NCI-H146 (cell line): ENCODE data around the gene OBP2B.
"Not testable (repeated sequence)": the region's sequence is repeated elsewhere in the genome, so short reads cannot be mapped to it uniquely, and the experiment has no call there.

Experiments
- DNase-seq: peaks from one replicate; lab custom pipeline; 2025; lab: John Stamatoyannopoulos, UW

The OBP2B gene

GRCh38 chr9:133221177-133221809 is 12.2 kb upstream of the OBP2B start:
- no peak for DNase-seq

GRCh38 chr9:133218049-133218975 is 9.3 kb upstream of the OBP2B start:
- not testable (repeated sequence) for DNase-seq

- DNase-seq: not testable (repeated sequence)
Observed at GRCh38 chr9:133217333-133217988, 8.4 kb upstream of the OBP2B start.

- DNase-seq: not testable (repeated sequence)
Observed at GRCh38 chr9:133214276-133214675, 5.2 kb upstream of the OBP2B start.

DNA sequence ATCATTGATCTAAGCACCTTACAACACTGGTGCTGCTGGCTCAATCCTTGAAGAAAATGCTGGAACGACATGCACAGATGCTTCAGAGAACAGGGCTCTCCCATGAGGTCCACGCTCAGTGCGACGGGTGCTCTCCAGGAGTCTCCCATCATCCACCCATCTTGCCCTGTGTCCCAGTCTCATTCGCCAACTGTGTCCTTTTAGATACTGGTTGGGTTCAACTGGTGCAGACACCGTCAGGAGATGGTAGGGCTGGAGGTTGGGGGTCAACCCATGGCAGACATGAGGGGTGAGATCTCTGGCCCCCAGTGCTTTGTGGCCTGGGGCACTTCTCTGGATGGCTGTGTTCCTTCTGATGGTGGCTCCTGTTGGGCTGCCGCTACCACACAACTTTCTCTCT is 1.6 kb upstream of the OBP2B start:
- no peak for DNase-seq

GRCh38 chr9:133210202-133210532 is 1.1 kb upstream of the OBP2B start:
- DNase-seq: no peak

DNA sequence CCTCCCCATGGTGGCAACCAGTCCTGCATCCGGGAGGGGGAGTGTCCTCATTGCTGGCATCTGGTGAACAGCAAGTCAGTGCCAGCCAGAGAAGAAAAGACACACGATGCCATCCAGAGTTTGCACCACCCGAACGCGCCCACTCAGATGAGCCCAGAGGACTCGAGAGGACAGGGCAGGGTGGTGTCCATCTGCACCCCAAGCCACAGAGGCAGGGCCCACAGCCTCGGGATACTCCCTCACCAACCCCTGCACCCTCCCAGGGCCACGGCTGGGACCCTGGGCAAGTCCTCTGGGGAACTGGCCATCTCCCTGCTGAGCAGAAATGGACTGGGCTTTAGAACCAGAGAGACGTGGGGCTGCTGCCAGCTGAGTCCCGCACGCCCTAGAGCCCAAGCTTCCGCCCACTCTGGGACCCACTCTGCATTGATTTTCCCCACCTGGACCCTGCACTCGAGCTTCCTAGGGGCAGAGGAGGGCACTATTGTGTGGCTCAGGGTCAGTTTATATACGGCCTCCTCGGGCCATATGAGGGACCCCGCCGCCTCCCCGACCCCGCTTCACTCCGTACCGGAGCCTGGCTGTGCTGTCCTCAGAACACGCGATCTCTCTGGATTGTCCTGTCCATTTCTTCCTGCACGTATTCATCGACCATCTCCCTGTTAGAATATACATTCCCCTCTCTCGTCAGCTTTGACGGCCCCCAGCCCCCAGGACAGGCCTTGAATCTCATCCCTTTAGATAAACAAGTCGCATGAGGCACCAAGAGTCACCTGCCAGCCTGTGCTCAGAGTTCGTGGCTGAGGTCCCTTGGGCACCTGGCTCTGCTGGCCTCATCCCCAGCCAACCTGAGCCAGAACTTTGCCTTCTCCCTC is 514 bp upstream of the OBP2B start:
- not testable (repeated sequence) for DNase-seq

DNA sequence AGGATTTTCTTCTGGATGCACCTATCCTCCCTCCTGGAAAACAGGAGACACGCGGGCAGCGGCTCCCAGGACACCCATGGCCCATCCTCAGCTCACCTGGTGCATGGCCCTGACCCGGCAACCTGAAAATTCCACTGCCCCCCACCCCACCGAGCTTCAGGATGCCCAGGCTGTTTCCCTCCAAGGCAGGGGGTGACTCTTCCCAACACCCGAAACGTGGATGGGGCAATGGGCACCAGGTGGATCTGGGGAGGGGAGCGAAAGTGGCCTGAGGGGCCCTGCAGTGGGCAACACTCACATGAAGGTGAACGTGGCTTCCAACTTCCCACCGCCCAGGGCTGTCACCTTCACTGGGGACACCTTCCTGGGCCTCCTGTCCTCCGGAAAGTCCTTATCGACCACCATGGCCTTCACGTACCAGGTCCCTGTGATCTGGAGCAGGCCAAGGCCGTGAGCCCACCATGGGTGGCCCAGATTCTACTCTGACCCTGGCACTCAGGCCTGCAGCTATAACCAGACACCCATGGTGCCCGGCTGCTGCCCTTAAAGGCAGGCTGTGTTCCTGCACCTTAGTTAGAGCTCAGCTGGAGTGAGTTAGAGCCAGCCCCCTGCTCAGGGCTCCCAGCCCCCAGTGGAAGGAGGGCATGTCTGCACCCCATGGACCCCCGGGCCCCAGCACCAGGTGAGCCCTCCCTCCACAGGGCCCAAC is 725 bp downstream of the OBP2B start:
- DNase-seq: not testable (repeated sequence)

- no peak for DNase-seq
Observed at GRCh38 chr9:133207540-133208170, 1.4 kb downstream of the OBP2B start.

- no peak for DNase-seq
Observed at GRCh38 chr9:133207021-133207531, 2.0 kb downstream of the OBP2B start.

- no peak for DNase-seq
Observed at GRCh38 chr9:133205996-133206931, 2.8 kb downstream of the OBP2B start.

DNA sequence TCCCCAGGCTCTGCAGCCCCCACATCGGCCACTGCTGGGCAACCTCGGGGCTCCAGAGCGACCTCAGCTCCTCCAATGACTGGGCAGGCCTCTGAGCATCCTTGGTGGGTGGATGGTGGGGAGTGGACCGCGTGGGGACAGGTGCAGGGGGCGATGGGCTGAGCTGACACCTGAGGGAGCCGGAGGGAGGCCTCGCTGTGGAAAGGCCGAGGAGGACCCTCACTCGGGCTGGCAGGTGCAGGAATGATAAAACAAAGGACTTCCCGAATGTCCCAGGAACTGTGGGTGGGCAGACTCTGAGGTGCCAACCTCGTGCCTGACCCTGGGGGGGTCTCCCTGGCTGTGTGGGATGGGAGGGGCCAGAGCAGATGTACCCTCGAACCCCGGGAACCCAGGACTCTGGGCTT is 3.6 kb downstream of the OBP2B start:
- DNase-seq: not testable (repeated sequence)

GRCh38 chr9:133204993-133205336 is 4.1 kb downstream of the OBP2B start:
- DNase-seq: no peak

DNA sequence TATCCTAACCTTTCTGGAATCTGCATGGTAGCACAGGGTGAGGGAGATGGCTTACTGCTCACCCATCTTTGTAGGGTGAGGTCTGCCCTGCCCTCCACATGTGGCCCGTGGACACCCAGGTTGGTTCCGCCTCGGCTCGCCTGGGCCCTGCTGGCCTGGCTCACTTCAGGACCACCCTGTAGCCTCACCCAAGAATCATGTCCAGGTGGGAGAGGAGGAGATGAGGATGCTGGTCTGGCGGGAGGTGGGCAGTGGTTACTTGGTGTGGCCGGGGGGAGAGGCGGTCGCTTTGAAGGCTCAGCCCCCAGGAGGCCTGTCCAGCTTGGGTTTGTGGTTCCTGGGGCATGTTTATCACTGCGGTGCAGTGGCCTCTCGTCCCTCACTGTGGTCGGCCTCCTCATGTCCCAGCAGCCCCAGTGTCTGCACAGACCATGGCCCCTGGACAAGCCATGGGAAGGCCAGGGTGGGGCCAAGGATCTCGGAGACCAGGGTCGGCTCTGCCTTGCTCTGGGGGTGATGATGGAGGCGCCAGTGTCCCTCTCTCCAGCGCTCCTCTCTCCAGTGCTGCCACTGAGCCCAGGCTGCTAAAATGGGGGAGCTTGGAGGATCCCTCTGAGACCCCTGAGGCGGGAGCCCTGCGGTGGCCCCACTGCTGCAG is 4.6 kb downstream of the OBP2B start:
- DNase-seq: no peak

GRCh38 chr9:133203506-133204075 is 5.5 kb downstream of the OBP2B start:
- no peak for DNase-seq

DNA sequence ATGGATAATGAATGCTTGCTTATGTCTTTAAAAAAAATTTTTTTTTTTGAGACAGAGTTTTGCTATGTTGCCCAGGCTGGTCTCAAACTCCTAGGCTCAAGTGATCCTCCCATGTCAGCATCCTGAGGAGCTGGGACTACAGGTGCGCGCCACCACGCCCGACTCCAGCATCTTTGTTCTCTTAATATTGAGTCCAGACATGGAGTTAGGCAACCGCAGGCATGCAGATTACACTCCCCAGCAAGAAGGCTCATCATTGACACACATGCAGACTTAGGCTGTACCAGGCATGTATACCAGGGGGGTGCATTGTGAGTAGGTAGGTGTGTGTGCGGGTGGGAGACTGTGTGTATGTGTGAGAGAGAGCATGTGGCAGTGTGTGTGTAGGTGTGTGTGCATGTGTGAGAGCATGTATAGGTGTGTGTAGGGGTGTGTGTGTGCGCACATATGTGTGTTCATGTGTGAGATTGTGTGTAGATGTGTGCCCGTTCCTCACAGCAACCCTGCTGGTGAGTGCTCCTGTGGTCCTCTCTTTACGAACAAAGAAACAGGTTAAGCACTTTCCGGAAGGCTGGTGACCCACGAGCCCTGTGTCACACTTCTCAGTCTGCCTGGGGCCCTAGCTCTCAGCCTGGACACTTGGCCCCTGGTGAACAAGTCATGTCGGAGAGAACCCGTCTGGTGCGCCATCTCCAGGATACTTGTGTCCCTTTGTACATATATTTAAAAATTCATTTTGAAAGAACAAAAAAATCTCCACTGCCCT is 6.2 kb downstream of the OBP2B start:
- DNase-seq: no peak

GRCh38 chr9:133202145-133202513 is 6.9 kb downstream of the OBP2B start:
- DNase-seq: no peak
